KMS-11 (cell line): ENCODE results near the gene CDC42EP1.
"Not testable (repeated sequence)": the region's sequence is repeated elsewhere in the genome, so short reads cannot be mapped to it uniquely, and the experiment has no call there.

Experiments used
- H2AFZ ChIP-seq: fragments of 200-600 bp; sonication (generic); 2 replicates; pipeline ENCODE4 v1.6.1; 2016; ENCODE audit warnings: antibody characterized with exemption, mixed run types, low read depth
- H3K27ac ChIP-seq: fragments of 200-600 bp; sonication (generic); 2 replicates; pipeline ENCODE4 v1.6.1; 2016; ENCODE audit warnings: mild to moderate bottlenecking, mixed run types
- H3K27me3 ChIP-seq: fragments of 200-600 bp; sonication (generic); 2 replicates; pipeline ENCODE4 v1.6.1; 2017; ENCODE audit warnings: mild to moderate bottlenecking, low read depth, mixed run types, moderate library complexity; ENCODE audit not compliant: insufficient read depth
- H3K36me3 ChIP-seq: fragments of 200-600 bp; sonication (generic); 2 replicates; pipeline ENCODE4 v1.6.1; 2017; ENCODE audit warnings: mild to moderate bottlenecking, mixed run types; ENCODE audit not compliant: insufficient read depth
- H3K4me1 ChIP-seq: fragments of 200-600 bp; sonication (generic); 2 replicates; pipeline ENCODE4 v1.6.1; 2016; ENCODE audit warnings: mild to moderate bottlenecking, low read depth, mixed run types; ENCODE audit not compliant: poor library complexity, severe bottlenecking
- H3K4me2 ChIP-seq: fragments of 200-600 bp; sonication (generic); 2 replicates; pipeline ENCODE4 v1.7.0; 2016; ENCODE audit warnings: mild to moderate bottlenecking, mixed run types
- H3K4me3 ChIP-seq: fragments of 200-600 bp; sonication (generic); IDR thresholded peaks from 2 replicates; pipeline ENCODE4 v1.6.1; 2017; ENCODE audit warnings: low read depth, low read length, mixed read lengths; ENCODE audit not compliant: insufficient read depth
- H3K79me2 ChIP-seq: fragments of 200-600 bp; sonication (generic); 2 replicates; pipeline ENCODE4 v1.6.1; 2016; ENCODE audit warnings: low read depth, mixed run types; ENCODE audit not compliant: insufficient read depth
- H3K9ac ChIP-seq: fragments of 200-600 bp; sonication (generic); 2 replicates; pipeline ENCODE4 v1.6.1; 2016; ENCODE audit warnings: mild to moderate bottlenecking, mixed run types
- H4K20me1 ChIP-seq: fragments of 200-600 bp; sonication (generic); 2 replicates; pipeline ENCODE4 v1.6.1; 2016; ENCODE audit warnings: mild to moderate bottlenecking, mixed run types; ENCODE audit not compliant: insufficient read depth
- TF ChIP-seq, protein P1 (sequence below): fragments of 200-600 bp; sonication (generic); conservative IDR thresholded peaks from 2 replicates; pipeline ENCODE4 v1.6.1; 2017; ENCODE audit warnings: low read depth, mild to moderate bottlenecking, antibody characterized with exemption, low read length, moderate library complexity, mixed read lengths

The CDC42EP1 gene

DNA sequence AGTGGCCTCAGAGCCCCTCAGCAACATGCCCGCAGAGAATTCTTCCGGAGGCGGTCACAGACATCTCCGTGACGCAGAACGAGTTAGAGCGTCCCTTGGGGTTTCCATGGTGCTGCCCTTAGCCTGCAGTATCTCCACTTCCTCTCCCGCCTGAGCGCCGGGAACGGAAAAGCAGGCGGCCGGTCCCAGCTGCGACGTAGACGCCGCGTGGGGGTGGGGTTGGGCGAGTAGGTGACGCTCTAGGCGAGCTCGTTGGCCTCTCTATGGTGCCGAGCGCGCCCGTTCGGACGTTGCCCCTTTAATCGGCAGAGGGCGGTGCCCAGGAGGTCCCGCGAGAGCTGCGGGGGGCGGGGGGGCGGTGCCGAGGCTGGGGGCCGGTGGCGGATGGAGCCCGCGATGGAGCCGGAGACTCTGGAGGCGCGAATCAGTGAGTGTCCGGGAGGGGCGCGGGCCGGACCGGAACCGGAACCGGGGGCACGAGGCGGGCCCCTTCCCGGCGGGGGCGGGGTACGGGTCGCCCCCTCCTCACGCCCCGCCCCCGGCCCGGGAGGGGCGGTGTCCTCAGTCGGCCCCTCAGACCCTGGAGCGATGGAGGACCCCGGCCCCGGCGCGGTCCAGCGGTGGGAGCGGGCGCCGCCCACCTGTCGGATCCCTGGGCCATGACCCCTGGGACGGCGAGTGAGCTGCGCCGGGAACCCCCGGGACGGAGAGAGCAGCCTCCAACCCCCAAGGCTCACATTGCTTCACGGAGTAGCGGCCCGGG lies 48.4 kb downstream of the CDC42EP1 start, which contains the start of gene GGA1:
Gene GGA1 (plus strand): TSS at position 358 of the 763 bp plus-strand sequence. CDS start 27 bp downstream, at position 385.
- TF ChIP-seq, protein P1, sequence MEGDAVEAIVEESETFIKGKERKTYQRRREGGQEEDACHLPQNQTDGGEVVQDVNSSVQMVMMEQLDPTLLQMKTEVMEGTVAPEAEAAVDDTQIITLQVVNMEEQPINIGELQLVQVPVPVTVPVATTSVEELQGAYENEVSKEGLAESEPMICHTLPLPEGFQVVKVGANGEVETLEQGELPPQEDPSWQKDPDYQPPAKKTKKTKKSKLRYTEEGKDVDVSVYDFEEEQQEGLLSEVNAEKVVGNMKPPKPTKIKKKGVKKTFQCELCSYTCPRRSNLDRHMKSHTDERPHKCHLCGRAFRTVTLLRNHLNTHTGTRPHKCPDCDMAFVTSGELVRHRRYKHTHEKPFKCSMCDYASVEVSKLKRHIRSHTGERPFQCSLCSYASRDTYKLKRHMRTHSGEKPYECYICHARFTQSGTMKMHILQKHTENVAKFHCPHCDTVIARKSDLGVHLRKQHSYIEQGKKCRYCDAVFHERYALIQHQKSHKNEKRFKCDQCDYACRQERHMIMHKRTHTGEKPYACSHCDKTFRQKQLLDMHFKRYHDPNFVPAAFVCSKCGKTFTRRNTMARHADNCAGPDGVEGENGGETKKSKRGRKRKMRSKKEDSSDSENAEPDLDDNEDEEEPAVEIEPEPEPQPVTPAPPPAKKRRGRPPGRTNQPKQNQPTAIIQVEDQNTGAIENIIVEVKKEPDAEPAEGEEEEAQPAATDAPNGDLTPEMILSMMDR = no peak
- Histone ChIP-seq H3K4me1 (peaks cover 27% of the 10 kb centered on the region), H3K27ac (peak within 1 kb of the TSS; percentile 93), H3K4me3 (no peak within 1 kb of the TSS), H2AFZ (peak within 1 kb of the TSS; percentile 92), H4K20me1 (no peaks in the 10 kb centered on the region), H3K79me2 (peaks cover 30% of the 10 kb centered on the region), H3K9ac (peak within 1 kb of the TSS; percentile 81), H3K4me2 (peak within 1 kb of the TSS; percentile 98), H3K27me3 (peaks cover 29% of the 10 kb centered on the region), H3K36me3 (no peaks in the 10 kb centered on the region)

DNA sequence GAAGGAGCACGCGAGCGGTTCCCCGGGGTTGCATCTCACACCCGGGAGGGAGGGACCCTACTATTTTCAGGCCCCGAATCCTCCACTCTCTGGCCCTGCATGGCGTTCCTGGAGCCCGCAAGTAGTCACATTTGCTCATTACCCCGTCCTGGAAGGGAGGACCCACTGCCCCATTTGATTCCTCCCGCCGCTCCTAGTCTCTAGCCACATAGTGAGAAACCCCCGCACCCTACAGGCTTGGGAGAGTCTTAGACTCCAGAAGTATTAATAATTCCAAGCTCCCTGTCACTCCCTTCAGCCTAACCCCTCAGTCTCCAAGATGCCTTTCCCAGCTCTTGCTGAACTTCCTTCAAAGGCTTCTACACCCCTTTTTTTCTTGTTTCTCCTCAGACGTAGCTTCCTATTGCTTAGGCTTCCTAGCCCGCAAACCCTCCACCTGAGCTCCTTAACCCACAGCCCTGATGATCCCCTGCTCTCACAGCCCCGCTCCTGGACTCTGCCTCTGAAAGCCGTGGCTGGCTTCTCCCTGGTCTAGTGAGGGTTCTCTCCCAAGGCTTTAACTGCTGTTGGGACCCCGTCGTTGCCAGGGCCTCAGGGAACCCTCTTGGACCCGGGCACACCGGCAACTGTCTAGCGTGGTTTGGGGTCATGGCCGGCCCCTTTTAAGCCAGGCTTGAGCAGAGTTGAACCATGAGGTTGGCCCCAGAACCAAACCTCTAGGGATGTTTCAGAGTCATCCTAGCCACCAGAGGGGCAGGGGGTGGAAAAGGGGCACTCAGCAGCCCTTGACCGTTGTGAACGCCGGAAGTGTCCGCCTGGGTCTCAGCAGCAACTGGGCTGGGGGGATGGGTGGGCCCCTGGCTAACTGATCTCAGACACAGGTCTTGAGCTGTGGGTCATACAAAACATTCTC lies 49.2 kb downstream of the CDC42EP1 start:
- H4K20me1 ChIP-seq = no peaks in the 10 kb centered on the region
- TF ChIP-seq, protein P1 = no peak
- peaks cover 21% of the 10 kb centered on the region for H3K27me3 ChIP-seq
- peak overlapping the region; percentile 98 for H3K4me2 ChIP-seq
- H3K36me3 ChIP-seq = no peaks in the 10 kb centered on the region
- H3K4me1 ChIP-seq = peaks cover 27% of the 10 kb centered on the region
- peak overlapping the region; percentile 81 for H3K9ac ChIP-seq
- H3K4me3 ChIP-seq = no peak overlapping the region
- H2AFZ ChIP-seq = peak overlapping the region; percentile 10
- H3K27ac ChIP-seq = peak overlapping the region; percentile 93
- H3K79me2 ChIP-seq = peaks cover 30% of the 10 kb centered on the region

DNA sequence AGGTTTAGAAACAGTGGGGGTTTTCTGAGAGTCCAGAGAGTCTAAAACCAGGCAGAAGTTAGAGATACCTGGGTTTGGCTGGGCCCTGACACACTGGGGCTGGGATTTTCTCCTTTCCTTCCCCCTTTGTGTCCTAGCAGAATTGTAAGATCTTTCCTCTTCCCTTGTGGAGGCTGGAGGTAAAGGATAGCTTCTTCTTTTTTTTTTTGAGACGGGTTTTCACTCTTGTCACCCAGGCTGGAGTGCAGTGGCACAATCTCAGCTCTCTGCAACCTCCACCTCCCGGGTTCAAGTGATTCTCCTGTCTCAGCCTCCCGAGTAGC lies 49.8 kb downstream of the CDC42EP1 start:
- Histone ChIP-seq H3K79me2 (peaks cover 30% of the 10 kb centered on the region), H3K4me1 (peaks cover 22% of the 10 kb centered on the region), H3K9ac (peak overlapping the region; percentile 81), H3K4me2 (peak overlapping the region; percentile 98), H2AFZ (peak overlapping the region; percentile 10; the same call in 1 of the 2 replicates), H3K27ac (peak overlapping the region; percentile 93), H3K27me3 (peaks cover 15% of the 10 kb centered on the region)
- not testable (repeated sequence) for H4K20me1 ChIP-seq, H3K4me3 ChIP-seq, H3K36me3 ChIP-seq

DNA sequence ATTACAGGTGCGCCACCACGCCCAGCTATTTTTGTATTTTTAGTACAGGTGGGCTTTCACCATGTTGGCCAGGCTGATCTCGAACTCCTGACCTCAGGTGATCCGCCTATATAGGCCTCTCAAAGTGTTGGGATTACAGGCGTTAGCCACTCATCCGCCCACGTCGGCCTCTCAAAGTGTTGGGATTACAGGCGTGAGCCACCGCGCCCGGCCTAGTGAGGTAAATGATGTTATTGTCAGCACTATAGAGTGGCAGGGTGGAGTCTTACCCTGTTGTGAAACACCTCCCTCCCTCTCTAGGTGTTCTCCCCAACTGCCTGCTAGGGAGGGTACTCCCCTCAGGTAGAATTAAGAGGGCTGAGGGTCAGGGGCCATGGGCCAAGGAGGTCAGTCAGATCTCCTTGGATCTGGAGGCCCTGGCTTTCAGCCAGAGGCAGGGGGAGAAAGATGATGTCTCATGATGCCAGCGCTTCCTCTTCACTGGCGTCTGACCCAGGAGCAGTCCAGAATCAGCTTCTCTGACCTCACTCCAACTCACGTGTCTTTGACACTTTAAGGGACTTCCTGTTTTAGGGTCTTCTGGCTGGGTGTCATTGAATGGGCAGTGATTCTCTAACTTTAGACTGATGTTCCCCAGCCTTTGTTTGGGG lies 50.3 kb downstream of the CDC42EP1 start:
- no peaks in the 10 kb centered on the region for H3K36me3 ChIP-seq
- peak overlapping the region; percentile 81 for H3K9ac ChIP-seq
- peak overlapping the region; percentile 93 for H3K27ac ChIP-seq
- H3K79me2 ChIP-seq = peaks cover 30% of the 10 kb centered on the region
- H3K4me2 ChIP-seq = peak overlapping the region; percentile 98
- H2AFZ ChIP-seq = no peak overlapping the region
- no peaks in the 10 kb centered on the region for H4K20me1 ChIP-seq
- H3K4me3 ChIP-seq = no peak overlapping the region
- H3K4me1 ChIP-seq = peaks cover 20% of the 10 kb centered on the region
- TF ChIP-seq, protein P1 = no peak
- peaks cover 10% of the 10 kb centered on the region; the same call in 1 of the 2 replicates for H3K27me3 ChIP-seq
